GM18505 (cell line): ENCODE results near the gene FEM1C.

Source experiments
- ATAC-seq: cut with Tn5 transposase; IDR thresholded peaks from one replicate; pipeline ENCODE4 v1.9.1; 2021; ENCODE audit not compliant: unreplicated experiment
- POLR2A ChIP-seq: IDR thresholded peaks from 4 replicates; pipeline ENCODE4 v1.6.1; 2011; ENCODE audit warnings: borderline replicate concordance; ENCODE audit not compliant: insufficient read depth, insufficient read length; ENCODE audit errors: extremely low read depth

Gene FEM1C

GRCh38 chr5:115573133-115573532 is 28.6 kb upstream of the FEM1C start:
- no peak for ATAC-seq
- TF ChIP-seq POLR2A = no peak

DNA sequence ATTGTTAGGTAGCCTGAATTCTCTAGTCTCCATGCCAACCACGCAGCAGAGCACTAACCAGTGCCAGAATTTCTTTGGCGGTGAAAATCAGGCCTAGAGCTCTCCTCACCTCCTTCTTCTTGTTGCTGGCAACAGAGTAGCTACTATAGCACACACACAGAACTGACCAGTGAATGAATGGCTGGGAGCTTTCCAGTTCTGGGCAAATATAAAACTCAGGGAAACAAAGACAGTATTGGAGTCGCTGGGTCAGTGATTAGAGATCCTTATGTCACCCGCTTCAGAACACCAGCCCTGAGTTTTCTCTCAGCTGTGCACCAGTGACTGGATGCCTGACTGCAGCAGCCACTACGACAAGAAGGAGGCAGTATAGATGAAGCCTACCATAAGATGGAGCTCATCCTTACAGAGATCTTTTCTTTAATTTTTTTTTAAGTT is 26.9 kb upstream of the FEM1C start:
- no peak for TF ChIP-seq POLR2A
- no peak for ATAC-seq

DNA sequence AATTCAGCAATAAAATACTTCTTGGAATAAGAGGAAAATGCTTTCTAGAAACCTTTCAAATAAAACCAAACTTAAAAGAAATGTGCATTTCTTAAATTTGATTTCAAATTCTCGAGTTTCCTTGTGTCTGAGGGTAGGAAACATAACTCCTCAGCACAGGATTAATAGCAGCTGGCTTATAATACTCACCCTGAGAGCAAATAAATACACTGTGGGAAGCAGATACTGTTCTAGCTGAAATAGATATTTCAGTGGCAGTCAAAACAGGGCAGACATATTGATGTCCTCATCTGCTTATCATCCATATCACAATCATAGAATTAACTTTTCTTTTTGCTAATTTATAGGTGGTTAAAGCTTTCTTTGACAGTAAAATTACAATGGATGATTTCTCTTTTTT is 24.1 kb upstream of the FEM1C start:
- TF ChIP-seq POLR2A = no peak
- ATAC-seq = no peak

GRCh38 chr5:115565233-115565632 is 20.7 kb upstream of the FEM1C start:
- TF ChIP-seq POLR2A = no peak
- ATAC-seq = no peak

GRCh38 chr5:115561176-115561575 is 16.6 kb upstream of the FEM1C start:
- TF ChIP-seq POLR2A = no peak
- ATAC-seq = no peak

DNA sequence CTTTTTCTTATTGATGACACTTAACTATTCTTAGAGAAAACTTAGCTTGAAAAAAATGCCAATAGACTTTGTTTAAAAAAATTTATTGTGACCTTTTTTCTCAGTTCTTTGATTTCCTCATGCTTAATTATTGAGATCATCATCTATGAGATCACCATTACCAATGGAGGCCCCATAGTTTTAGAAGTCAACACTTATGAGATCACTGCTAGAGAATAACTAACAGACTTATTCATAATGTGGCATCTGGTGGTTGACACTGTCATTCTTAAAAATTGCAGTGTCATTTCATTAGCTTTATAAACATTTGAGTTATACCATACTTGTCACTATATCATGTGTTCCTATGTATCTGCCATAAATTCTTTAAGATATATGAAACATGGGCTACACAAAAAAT is 14.9 kb upstream of the FEM1C start:
- ATAC-seq = no peak
- no peak for TF ChIP-seq POLR2A

GRCh38 chr5:115558388-115558956 is 13.9 kb upstream of the FEM1C start:
- no peak for ATAC-seq
- no peak for TF ChIP-seq POLR2A

GRCh38 chr5:115557667-115558387 is 13.3 kb upstream of the FEM1C start:
- no peak for ATAC-seq
- TF ChIP-seq POLR2A = no peak

DNA sequence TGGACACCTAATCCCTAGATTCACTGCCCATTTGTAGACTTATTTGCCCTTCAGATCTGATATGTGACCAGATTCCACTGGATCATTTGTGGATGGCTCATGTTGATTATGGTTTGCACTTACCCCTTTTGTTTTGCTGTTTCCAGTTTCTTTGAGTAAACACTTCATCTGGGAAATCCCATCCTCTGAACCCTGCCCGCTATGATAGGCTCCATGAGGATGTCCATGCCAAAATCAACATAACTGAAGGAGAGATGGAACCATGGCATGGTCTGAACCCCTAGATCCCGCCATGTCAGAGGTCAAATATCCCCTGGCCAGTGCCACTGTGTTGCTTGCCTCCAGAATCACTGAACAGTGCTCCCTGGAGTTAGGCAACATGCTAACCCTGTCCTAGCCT is 11.7 kb upstream of the FEM1C start:
- no peak for ATAC-seq

GRCh38 chr5:115555084-115555633 is 10.6 kb upstream of the FEM1C start:
- no peak for ATAC-seq
- no peak for TF ChIP-seq POLR2A

More for the DNA sequence above, 11.7 kb upstream of the FEM1C start:
- TF ChIP-seq POLR2A = no peak

DNA sequence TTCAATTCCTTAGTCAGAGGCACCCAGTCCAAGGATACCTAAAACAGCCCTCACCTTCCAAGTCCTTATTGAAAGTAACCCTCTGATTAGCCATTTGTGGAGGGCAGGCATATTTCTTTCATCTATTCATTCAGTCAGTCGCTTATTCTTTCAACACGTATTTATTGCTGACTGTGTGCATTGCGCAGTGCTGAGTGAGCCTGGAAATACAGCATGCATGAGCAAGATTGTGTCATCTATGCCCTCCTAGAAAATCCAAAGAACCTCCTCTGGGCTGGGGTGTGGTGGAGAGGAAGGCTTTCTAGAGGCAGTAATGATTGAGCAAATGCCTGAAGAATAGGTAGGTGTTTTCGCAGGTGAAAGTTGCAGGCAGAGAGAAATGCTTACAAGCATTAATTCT is 8.5 kb upstream of the FEM1C start:
- no peak for TF ChIP-seq POLR2A
- ATAC-seq = no peak

- no peak for ATAC-seq
- TF ChIP-seq POLR2A = no peak
Observed at GRCh38 chr5:115551415-115551814, 6.8 kb upstream of the FEM1C start.

DNA sequence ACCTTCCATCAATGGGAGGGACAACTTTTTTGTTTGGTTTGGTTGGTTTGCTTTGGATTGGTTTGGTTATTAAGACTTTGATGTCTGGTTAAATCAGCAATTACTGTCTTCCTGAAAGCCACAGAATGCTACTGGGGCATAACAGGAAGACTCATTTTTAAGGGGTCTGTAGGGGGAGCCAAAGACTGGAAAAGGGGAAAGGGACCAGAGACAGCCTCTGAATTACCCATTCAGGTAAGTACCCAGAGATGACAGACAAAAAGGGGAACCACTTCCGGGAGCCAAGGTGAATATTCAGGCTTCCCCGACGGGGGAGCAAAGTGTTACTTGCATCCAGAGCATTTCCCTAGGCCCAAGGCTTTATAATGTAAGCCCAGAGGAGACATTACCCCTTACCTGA is 4.6 kb upstream of the FEM1C start:
- no peak for ATAC-seq
- no peak for TF ChIP-seq POLR2A

GRCh38 chr5:115548683-115549082 is 4.1 kb upstream of the FEM1C start:
- ATAC-seq = no peak
- no peak for TF ChIP-seq POLR2A
